ENCODE data around the gene PRRC2C.

PRRC2C gene

GRCh38 chr1:171585715-171586114 is 100.4 kb downstream of the PRRC2C start:
- TF ChIP-seq SIN3A (IDR thresholded peaks at IDR 0.05; ENCODE audit: borderline replicate concordance, insufficient read depth, low read length) (no peak), FOXP2 (optimal IDR thresholded peaks at IDR 0.05; ENCODE audit: borderline replicate concordance, extremely low read depth, extremely low read length, insufficient read depth) (no peak)

- TF ChIP-seq, protein P1, sequence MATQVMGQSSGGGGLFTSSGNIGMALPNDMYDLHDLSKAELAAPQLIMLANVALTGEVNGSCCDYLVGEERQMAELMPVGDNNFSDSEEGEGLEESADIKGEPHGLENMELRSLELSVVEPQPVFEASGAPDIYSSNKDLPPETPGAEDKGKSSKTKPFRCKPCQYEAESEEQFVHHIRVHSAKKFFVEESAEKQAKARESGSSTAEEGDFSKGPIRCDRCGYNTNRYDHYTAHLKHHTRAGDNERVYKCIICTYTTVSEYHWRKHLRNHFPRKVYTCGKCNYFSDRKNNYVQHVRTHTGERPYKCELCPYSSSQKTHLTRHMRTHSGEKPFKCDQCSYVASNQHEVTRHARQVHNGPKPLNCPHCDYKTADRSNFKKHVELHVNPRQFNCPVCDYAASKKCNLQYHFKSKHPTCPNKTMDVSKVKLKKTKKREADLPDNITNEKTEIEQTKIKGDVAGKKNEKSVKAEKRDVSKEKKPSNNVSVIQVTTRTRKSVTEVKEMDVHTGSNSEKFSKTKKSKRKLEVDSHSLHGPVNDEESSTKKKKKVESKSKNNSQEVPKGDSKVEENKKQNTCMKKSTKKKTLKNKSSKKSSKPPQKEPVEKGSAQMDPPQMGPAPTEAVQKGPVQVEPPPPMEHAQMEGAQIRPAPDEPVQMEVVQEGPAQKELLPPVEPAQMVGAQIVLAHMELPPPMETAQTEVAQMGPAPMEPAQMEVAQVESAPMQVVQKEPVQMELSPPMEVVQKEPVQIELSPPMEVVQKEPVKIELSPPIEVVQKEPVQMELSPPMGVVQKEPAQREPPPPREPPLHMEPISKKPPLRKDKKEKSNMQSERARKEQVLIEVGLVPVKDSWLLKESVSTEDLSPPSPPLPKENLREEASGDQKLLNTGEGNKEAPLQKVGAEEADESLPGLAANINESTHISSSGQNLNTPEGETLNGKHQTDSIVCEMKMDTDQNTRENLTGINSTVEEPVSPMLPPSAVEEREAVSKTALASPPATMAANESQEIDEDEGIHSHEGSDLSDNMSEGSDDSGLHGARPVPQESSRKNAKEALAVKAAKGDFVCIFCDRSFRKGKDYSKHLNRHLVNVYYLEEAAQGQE (IDR thresholded peaks at IDR 0.05; ENCODE audit: insufficient read depth in 1 of 2, low read depth in 2 of 2, low read length in 2 of 2): no peak
- no peak for TF ChIP-seq POLR2AphosphoS5 (IDR thresholded peaks at IDR 0.05; ENCODE audit: low read depth, low read length)
- TF ChIP-seq SIN3A (IDR thresholded peaks at IDR 0.05; ENCODE audit: borderline replicate concordance, insufficient read depth, low read length): no peak
- TF ChIP-seq FOXP2 (optimal IDR thresholded peaks at IDR 0.05; ENCODE audit: borderline replicate concordance, extremely low read depth, extremely low read length, insufficient read depth): no peak
- no peak for TF ChIP-seq TAF1 (IDR thresholded peaks at IDR 0.05; ENCODE audit: borderline replicate concordance, insufficient read depth, low read length)
Measured at GRCh38 chr1:171588230-171588629, 102.9 kb downstream of the PRRC2C start.

DNA sequence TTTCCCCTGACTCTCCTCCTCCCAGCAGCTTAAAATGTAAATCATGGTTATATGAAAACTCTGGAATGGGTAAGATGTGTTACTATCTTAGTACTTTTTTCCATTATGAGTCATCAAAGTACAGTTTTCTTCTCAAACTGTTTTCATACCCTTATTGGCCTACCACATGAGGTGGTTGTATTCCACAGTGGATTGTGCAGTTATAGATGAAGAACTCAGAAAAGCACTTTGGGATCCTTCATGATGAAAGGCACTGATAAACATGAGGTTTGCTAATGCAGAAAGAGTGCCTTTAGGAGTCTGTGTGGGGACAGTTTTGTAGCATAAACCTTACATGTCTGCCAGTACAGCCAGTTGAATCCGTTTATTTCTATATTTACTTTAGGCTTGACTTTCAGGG is 104.7 kb downstream of the PRRC2C start:
- TF ChIP-seq, protein P1 (IDR thresholded peaks at IDR 0.05; ENCODE audit: insufficient read depth in 1 of 2, low read depth in 2 of 2, low read length in 2 of 2): no peak
- TF ChIP-seq FOXP2 (optimal IDR thresholded peaks at IDR 0.05; ENCODE audit: borderline replicate concordance, extremely low read depth, extremely low read length, insufficient read depth) (no peak), TAF1 (IDR thresholded peaks at IDR 0.05; ENCODE audit: borderline replicate concordance, insufficient read depth, low read length) (no peak), POLR2AphosphoS5 (IDR thresholded peaks at IDR 0.05; ENCODE audit: low read depth, low read length) (no peak), SIN3A (IDR thresholded peaks at IDR 0.05; ENCODE audit: borderline replicate concordance, insufficient read depth, low read length) (no peak)

GRCh38 chr1:171595324-171595723 is 110.0 kb downstream of the PRRC2C start:
- no peak for TF ChIP-seq FOXP2 (optimal IDR thresholded peaks at IDR 0.05; ENCODE audit: borderline replicate concordance, extremely low read depth, extremely low read length, insufficient read depth)
- no peak for TF ChIP-seq SIN3A (IDR thresholded peaks at IDR 0.05; ENCODE audit: borderline replicate concordance, insufficient read depth, low read length)
- TF ChIP-seq, protein P1 (IDR thresholded peaks at IDR 0.05; ENCODE audit: insufficient read depth in 1 of 2, low read depth in 2 of 2, low read length in 2 of 2): no peak
- no peak for TF ChIP-seq TAF1 (IDR thresholded peaks at IDR 0.05; ENCODE audit: borderline replicate concordance, insufficient read depth, low read length)
- no peak; the same call in 1 of the 2 replicates for TF ChIP-seq POLR2AphosphoS5 (IDR thresholded peaks at IDR 0.05; ENCODE audit: low read depth, low read length)

DNA sequence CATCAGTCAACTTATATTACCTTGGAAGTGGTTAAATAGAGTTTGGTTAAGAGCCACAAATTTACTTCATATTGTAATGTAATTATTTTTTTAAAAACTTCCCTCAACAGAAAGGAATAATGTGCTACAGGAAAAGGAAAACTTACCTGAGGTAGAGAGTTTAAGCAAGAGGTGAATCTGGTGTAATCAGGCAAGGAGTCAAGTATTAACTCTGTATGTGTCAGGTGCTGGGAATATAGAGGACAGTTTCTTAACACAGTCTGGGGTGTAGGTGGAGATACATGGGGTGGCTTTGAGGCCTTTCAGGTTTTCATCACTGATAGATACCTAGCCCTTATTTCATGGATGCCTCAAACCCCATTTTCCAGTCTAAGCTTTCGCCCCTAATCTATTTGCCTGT is 110.8 kb downstream of the PRRC2C start:
- TF ChIP-seq TAF1 (IDR thresholded peaks at IDR 0.05; ENCODE audit: borderline replicate concordance, insufficient read depth, low read length) (no peak), POLR2AphosphoS5 (IDR thresholded peaks at IDR 0.05; ENCODE audit: low read depth, low read length) (no peak), SIN3A (IDR thresholded peaks at IDR 0.05; ENCODE audit: borderline replicate concordance, insufficient read depth, low read length) (no peak), FOXP2 (optimal IDR thresholded peaks at IDR 0.05; ENCODE audit: borderline replicate concordance, extremely low read depth, extremely low read length, insufficient read depth) (no peak)
- TF ChIP-seq, protein P1 (IDR thresholded peaks at IDR 0.05; ENCODE audit: insufficient read depth in 1 of 2, low read depth in 2 of 2, low read length in 2 of 2): no peak

Data from PFSK-1 (cell line).